IPS-11a (cell line): ENCODE measurements around the gene FMN1.
"Not testable (repeated sequence)": the region's sequence is repeated elsewhere in the genome, so short reads cannot be mapped to it uniquely, and the experiment has no call there.

ENCODE experiments used
- H3K4me3 ChIP-seq: one replicate; pipeline ENCODE4 v1.5.1; 2013; ENCODE audit warnings: low read depth, low read length, control low read depth

The FMN1 gene

GRCh38 chr15:32983679-32984078, 210.8 kb downstream of the FMN1 start:
- H3K4me3 ChIP-seq: no peak overlapping the region

DNA sequence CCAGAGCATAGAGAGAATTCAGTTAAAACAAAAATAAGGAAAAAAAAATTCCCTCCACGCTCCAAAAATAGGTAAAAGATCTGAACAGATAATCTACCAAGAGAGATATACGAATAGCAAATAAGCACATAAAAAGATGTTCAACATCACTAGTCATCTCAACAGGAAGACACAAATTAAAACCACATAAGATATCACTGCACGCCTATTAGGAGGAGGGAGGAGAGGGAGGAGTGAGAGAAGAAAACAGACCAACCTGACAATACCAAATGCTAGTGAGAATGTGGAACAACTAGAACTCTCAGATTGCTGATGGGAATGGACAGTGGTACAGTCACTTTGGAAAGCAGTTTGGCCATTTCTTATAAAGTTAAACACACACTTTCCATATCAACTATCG, 212.5 kb downstream of the FMN1 start:
- no peak overlapping the region for H3K4me3 ChIP-seq

DNA sequence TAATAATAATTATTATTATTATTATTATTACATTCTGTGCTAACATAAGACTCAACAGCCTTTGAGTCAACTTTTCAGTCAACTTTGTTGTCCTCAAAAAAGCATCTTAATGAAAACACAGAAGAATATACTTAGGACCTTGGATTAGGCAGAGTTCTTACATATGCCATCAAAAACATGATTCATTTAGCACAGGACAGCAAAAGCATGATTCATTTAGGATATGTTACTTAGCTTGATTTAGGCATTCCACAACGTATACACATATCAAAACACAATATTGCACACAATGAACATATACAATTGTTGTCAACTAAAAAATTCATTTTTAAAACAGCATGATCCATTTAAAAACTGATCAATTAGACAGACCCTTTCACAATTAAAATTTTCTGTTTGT, 213.0 kb downstream of the FMN1 start:
- no peak overlapping the region for H3K4me3 ChIP-seq

DNA sequence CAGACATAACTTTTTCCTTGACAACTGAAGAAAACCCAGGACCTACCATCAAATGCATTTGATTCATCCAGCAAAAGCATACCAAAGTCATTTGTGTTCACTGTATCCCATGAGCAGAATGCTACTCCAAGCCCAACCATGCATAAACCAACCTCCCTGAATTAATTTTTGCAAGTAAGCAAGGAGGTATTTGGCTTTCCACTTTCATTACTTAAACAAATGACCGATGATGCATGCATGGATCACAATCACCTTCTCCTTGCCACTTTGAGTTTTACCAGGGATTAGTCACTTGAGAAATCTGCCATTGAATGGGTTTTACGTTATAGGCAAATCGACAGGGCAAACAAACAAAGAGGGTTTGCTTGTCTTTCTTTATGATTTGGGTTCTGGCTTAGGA, 214.8 kb downstream of the FMN1 start:
- H3K4me3 ChIP-seq: no peak overlapping the region

- H3K4me3 ChIP-seq: no peak overlapping the region
These were observed 217.0 kb downstream of the FMN1 start for GRCh38 chr15:32977506-32977905.

DNA sequence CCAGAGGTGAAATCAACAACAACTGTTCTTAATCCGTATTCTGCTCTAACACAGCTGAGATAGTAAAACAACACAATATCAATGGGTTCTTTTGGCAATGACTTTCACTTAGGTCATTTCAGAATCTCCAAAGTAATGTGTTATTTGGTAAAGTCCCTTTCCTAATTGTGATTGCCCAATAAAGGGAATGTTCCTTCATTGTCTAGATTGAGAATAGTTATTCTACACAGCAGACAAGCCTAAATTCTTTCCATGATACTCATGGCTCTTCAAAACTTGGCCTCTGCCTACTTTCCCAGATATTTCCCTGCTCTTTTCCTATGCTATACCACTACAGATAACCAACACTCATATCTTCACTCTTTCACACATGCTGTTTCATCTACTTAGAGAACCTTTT, 219.8 kb downstream of the FMN1 start:
- H3K4me3 ChIP-seq: no peak overlapping the region

DNA sequence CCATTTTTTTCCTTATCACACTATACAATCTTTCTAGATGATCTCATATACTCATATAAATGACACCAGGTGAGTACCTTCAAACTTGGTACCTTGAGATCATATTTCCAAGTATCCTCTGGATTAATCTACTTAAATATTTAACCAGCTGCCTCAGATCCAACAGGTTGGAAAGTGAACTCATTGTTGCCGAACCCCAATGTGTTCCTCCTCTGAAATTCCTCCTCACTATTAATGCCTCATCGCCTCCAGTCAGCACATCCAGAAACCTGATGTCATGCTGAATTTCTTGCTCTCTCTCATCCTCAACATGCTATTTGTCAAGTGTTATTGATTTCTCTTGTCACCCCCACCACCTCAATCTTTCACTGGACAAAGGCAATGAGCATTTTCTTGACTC, 221.8 kb downstream of the FMN1 start:
- H3K4me3 ChIP-seq: no peak overlapping the region

GRCh38 chr15:32970847-32971246, 223.7 kb downstream of the FMN1 start:
- H3K4me3 ChIP-seq: no peak overlapping the region

- H3K4me3 ChIP-seq: no peak overlapping the region
These were observed 227.0 kb downstream of the FMN1 start for GRCh38 chr15:32967521-32967920.

DNA sequence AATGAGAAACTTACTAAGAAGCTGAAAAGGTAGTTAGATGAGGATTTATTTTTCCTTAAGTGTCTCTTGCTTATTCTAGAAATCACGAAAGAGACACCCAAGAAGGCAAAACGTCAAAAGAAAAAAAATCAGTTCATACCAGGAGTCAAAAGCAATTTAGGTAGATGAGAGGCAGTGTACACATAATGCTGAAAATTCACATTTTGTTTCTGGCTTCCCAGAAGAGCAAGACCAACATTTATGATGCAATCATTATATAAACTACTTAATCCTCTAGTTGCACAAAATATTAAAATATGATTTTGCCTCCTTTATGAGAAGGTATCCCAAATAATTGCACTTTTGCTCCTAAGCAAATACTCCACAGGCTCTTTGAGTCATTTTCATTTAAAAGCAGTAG, 228.0 kb downstream of the FMN1 start:
- H3K4me3 ChIP-seq: no peak overlapping the region

- H3K4me3 ChIP-seq: no peak overlapping the region
These were observed 228.6 kb downstream of the FMN1 start for GRCh38 chr15:32965897-32966296.

DNA sequence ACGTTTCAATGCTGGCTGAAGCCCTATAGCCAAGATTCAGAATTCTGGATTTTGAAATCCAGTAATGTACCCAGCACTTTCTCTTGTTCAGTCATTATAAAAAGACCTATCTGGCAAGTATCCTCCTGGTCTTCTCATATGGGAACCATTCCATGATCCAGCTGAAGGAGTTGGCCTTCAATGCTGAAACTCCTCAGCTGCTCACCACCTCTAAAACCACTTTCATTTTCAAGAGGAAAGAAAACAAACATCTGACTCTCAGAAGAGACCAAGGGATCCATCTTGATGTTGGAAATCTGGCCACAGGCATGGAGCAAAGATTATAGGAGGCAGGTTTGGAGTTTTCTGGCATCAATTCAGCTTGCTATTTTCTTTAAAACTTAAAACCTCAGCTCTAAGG, 235.4 kb downstream of the FMN1 start:
- no peak overlapping the region for H3K4me3 ChIP-seq

GRCh38 chr15:32957219-32957618, 237.3 kb downstream of the FMN1 start:
- H3K4me3 ChIP-seq: no peak overlapping the region

- no peak overlapping the region for H3K4me3 ChIP-seq
These were observed 237.8 kb downstream of the FMN1 start for GRCh38 chr15:32956711-32957110.

- no peak overlapping the region for H3K4me3 ChIP-seq
These were observed 238.5 kb downstream of the FMN1 start for GRCh38 chr15:32956006-32956405.

DNA sequence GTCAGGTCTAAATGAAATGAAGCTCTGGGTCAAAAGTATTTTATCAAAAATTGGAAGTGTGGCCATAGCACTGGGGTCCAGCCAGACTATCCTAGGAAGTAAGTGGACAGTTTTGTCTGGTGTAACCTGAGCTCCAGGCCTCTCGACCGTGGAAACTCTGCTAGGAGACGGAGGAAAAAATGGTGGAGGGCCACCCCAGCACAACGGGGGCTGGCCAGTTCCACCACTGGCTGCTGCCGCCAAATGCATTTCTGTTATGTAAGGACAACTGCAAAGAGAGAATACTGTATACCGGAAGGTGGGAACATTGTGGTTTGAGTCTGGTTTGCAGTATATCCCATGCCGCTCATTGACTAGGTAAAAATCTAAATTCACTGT, 241.0 kb downstream of the FMN1 start:
- H3K4me3 ChIP-seq: peak overlapping the region; percentile 4

DNA sequence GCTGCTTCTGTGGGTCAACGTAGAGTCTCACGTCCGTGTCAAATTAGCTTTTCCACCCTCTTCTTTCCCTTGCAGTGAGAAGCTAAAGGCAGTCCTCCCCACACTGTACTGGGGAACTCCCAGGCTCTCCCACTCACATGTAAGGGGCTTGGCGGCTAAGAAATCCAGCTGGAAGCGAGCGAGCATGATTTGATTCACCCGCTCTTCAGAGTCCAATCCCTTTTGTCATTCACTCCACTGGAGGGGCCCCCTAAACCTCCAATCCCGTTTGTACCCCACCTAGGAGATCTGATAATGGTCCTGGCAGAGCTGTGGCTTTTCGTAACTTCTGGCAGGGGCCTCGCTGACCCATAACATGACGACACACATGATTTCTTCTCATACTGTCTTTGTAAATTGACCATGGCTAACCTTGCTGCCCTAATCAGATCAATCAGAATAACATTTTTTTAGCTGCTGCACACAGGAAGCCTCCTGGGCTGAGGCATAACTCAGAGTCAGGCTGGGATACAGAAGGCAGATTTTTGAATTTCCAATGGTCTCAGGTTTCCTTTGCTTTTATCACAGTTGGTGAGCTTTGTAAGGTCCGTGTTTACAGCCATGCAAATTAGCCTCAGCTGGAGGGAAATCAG, 241.5 kb downstream of the FMN1 start:
- H3K4me3 ChIP-seq: peak overlapping the region; percentile 4

GRCh38 chr15:32951736-32952464, 242.6 kb downstream of the FMN1 start:
- H3K4me3 ChIP-seq: no peak overlapping the region

DNA sequence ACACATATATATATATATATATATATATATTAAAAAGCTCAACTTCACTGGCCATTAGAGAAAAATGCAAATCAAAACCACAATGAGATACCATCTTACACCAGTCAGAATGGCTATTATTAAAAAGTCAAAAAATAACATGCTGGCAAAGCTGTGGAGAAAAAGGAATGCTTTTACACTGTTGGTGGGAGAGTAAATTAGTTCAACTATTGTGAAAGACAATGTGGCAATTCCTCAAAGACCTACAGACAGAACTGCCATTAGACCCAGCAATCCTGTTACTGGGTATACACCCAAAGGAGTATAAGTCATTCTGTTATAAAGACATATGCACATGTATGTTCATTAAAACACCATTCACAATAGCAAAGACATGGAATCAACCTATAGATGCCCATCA, 244.5 kb downstream of the FMN1 start:
- not testable (repeated sequence) for H3K4me3 ChIP-seq

DNA sequence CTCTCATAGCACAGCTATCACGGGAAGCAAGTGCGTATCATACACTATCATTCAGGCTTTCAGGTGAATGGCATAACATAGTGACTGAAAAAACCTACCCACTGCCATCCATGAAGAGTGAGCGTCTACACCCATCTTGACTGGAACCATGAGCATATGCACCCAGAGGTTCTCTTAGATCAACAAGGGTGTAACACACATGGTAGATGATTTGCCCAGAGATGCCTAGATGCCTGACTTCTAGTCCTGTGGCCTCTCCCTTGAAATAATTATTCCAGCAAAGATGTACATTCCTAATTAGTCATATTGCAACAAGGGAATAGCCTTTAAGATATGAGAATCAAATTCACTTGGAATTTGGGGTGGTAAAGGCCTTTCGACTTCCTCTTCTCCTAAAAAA, 248.3 kb downstream of the FMN1 start:
- H3K4me3 ChIP-seq: no peak overlapping the region

DNA sequence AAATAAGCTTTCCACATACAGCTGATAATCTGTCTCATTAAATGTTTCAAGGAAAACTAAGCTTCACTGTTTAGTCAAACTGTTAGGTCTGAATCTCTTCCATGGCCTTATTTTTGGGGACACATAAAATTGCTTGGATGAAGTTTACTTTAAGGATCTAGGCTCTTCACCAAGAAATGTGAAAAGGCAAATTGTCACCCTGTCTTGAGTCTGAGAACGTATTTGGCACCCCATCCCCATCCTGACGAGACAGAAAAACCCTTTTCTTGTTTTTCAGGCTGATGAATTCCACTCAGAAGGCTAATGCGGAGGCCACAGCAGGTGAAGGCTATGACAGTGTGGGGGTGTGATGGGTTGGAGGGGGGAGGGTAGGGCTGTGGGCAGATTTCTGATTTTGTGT, 250.1 kb downstream of the FMN1 start:
- H3K4me3 ChIP-seq: no peak overlapping the region

- no peak overlapping the region for H3K4me3 ChIP-seq
These were observed 250.8 kb downstream of the FMN1 start for GRCh38 chr15:32943711-32944110.

GRCh38 chr15:32942401-32942841, 252.1 kb downstream of the FMN1 start:
- no peak overlapping the region for H3K4me3 ChIP-seq
